Tongue (tissue), 2 donors: ENCODE data around the gene GNPNAT1. TPM values are rescaled to one million over a fixed set of nuclear protein-coding genes. Genes with fewer than 3 reads are reported as not detected.
"Not testable (repeated sequence)": the region's sequence is repeated elsewhere in the genome, so short reads cannot be mapped to it uniquely, and the experiment has no call there.

Experiments
- DNase-seq: peaks from one replicate; pipeline ENCODE4 v3.0.0-alpha.2; 2015
- total RNA-seq: library from RNA; depleted of rRNA; stranded (reverse); fragments of >200 nt; gene quantifications from one replicate; pipeline ENCODE4 v1.2.3, GENCODE V29; 2014

Gene GNPNAT1
- total RNA-seq, 1 donor from 2014 or later, result 12.1 TPM

DNA sequence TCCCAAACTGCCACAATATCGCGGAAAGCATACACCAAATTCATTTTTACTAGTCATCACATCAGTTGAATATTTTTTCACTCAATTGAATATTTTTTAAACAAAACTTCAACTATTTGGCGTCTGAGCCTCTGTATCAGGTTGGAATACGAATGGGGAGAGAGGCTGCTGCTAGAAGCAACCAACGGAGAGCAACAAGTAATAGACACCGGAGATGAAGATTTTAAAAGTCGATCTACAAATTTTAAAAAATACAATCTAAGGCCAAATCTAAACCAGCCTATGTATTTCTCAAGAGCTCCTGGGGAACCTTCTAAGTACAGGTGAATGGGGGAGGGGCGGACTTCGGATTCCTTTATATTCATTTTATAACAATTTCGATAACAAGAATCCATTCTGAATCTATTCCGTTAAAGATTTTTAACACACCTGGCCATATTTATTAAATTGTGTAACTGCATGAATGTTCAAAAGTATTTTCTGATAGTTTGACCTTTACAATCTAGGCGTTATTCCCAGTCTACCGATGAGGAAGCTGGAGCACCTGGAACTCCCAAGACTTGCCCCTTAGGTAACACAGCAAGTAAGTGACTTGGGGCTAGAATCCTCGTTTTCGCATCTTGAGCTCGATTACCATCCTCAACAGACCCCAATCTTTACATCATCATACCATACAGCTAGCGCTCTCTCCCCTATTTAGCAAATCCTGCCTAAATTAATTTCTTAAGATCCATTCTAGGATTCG, 1.2 kb downstream of the GNPNAT1 start:
- DNase-seq, result peak; percentile 10

DNA sequence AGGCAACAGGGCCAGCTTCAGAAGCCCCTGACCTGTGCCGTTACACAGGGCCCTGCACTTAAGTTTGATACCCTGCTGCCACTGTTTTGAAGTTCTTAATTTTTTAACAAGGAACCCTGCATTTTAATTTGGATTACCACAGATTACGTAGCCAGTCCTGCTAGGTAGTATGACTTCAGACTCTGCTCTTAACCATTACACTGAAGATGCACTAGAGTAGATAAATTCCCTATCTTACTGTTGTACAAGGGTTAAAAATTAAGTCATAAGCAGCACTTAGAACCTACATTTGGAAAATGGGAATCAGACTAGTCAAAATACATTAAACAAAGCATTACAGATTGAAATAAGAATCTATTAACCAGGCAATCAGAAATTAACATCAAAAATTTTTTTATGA, 2.3 kb downstream of the GNPNAT1 start:
- no peak for DNase-seq

DNA sequence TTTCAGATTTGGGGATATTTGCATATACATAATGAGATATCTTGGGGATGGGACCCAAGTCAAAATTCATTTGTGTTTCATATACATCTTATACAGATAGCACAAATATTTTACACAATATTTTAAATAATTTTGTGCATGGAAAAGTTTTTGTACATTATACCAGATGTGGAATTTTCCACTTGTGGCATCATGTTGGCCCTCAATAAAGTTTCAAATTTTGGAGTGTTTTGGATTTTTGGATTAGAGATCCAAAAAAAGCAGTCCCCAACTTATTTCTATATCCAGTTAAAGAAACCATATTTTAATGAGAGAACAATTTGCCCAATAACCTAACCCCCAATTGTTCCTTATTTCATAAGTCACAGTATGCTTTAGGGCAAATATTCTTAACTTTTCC, 4.5 kb downstream of the GNPNAT1 start:
- DNase-seq, result no peak

GRCh38 chr14:52783206-52783605, 8.2 kb downstream of the GNPNAT1 start:
- no peak for DNase-seq

GRCh38 chr14:52781629-52782028, 9.8 kb downstream of the GNPNAT1 start:
- no peak for DNase-seq

- no peak for DNase-seq
Measured at GRCh38 chr14:52780893-52781292, 10.5 kb downstream of the GNPNAT1 start.

GRCh38 chr14:52778702-52779101, 12.7 kb downstream of the GNPNAT1 start:
- no peak for DNase-seq

DNA sequence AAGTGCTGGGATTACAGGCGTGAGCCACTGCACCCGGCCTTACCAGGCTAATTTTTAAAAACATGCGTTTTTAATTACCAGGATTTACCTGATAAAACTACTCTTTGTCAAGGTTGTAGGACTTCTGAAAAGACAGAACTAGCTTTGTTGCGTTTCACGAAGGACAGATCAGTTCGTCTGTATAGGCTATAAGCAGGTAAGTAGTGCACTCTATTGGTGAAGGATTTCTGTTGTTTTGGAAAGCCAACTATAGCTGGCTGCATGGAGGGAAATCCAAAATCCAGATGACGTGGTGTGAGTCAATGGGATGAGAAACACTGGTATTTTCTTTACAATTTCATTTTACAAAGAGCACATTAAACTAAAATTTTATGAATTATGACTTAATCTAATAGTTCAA, 14.6 kb downstream of the GNPNAT1 start:
- no peak for DNase-seq

GRCh38 chr14:52769887-52770286, 21.5 kb downstream of the GNPNAT1 start:
- no peak for DNase-seq

DNA sequence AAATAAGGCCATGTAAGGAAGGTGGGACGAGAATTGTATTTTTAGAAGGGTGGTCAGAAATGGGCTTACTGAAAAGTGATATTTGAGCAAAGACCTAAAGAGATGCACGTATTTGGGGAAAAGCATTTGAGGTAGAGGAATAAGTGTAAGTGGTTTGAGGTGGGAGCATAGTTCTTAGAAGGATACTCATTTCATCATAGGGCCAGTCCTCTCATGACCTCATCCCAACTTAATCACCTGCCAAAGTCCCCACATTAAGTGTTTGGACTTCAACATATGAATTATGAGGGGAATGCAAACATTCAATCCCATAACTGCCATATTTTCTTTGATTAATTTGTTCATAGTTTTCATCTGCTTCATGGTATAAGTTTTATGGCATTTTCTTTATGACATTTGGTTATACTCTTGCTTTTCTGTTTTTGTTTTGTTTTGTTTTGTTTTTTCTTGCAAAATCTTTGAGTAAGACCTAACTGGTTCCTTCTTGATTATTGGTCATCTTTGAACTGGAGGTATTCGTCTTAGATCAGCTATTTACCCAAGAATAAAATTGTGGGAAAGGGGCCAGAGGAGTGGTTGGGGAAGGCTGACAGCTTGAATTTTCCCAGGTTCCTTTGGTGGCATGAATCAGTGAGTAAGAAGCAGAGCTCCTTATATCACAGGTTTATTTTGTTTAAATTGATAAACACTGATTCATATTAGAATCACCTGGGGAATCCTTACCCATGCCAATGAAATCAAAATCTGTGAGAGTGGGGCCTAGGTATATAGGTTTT, 24.2 kb downstream of the GNPNAT1 start:
- DNase-seq, result no peak

DNA sequence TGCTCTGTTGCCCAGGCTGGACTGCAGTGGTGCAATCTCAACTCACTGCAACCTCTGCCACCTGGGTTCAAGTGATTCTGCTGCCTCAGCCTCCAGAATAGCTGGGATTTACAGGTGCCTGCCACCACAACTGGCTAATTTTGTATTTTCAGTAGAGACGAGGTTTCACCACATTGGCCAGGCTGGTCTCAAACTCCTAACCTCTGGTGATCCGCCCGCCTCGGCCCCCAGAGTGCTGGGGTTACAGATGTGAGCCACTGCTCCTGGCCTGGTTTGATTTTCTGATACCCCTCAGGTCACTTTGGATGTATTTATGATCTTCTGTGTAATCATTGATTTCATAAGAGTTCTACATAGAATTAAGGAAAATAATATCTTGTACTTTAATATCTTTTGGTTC, 28.5 kb downstream of the GNPNAT1 start:
- DNase-seq, result not testable (repeated sequence)

GRCh38 chr14:52759145-52759544, 32.3 kb downstream of the GNPNAT1 start:
- DNase-seq, result no peak

DNA sequence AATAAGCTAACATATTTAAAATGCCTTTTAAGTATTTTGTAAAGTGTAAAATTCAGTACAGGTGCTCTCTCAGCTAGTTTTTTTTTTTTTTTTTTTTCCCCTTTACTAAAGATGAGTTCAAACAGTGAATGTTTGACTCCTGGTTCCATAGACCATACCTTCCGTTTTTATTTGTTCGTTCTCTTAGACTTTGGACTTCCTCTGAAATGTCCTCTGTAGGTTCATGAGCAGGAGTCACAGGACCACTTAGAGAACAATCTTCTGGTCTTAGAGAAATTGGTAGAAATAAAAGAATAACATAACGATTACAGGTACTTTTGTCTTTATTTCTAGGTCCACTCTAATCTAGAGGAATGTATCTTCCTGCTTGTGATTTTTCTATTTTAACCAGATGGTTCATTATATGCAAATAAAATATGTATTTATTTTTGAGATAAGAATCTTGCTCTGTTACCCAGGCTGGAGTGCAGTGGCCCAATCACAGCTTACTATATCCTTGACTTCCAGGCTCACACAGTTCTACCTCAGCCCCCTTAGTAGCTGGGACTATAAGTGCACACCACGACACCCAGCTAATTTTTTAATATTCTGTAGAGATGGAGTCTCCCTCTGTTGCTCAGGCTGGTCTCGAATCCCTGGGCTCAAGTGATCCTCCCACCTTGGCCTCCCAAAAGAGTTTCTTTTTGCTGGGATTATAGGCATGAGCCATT, 35.6 kb downstream of the GNPNAT1 start:
- no peak for DNase-seq

- DNase-seq, result no peak
Measured at GRCh38 chr14:52748647-52749292, 42.6 kb downstream of the GNPNAT1 start.

- DNase-seq, result no peak
Measured at GRCh38 chr14:52741865-52742264, 49.5 kb downstream of the GNPNAT1 start.

DNA sequence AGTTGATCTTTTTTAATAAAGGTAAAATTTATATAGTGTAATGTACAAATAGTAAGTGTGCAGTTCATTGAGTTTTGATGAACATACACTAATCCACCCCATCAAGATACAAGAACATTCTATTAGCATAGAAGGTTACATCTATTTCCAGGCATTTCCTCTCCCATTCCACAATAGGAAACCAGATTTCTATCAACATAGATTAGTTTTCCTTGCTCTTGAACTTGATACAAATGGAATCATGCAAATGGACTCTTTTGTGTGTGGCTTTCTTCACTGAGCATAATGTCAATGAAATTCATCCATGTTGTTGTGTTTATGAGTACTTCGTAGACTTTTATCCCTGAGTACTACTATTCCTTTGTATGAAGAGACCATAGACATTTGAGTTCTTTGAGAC, 50.7 kb downstream of the GNPNAT1 start:
- no peak for DNase-seq

- no peak for DNase-seq
Measured at GRCh38 chr14:52738409-52738808, 53.0 kb downstream of the GNPNAT1 start.

DNA sequence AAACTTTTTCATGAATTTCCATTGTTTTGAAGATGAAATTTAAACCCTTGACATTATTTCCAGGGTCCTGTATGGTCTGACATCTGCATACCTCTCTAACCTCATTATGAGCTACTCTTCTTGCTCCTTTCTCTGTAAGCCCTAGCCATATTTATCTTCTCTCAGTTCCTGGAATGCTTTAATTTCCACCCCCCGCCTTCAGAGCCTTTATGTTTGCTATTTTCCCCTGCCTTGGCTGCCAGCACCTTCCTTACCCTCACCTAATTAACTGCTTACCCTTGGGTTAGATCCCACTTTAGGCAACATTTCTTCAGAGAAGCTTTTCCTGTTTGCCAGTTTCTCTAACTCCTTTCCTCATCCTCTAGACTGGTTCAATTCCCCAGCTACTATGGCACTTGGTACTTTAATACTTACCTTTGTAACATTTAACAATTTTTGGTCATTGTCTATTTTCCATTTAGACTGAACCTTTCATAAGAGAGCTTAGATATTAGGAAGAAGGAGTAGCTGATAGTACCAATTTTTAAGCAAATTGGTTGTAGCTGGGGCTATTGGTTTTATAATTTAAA, 55.4 kb downstream of the GNPNAT1 start:
- DNase-seq, result no peak

DNA sequence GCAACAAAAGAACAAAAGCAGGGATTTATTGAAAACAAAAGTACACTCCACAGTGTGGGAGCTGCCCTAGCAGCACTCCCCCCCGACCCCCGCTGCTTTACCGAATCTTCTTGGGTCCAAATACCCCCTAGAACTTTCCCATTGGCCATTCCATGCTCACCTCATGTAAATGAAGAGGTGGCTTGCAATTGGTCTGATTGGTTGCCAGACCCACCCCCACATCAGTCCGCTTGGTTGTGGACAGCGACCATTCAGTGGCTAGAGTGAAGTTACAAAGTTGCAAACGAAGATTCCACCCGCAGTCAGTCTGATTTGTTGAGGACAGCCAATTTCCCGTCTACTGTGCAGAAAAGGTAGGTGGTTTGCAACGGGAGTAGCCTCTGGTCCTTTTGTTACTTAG, 57.6 kb downstream of the GNPNAT1 start:
- DNase-seq, result no peak

DNA sequence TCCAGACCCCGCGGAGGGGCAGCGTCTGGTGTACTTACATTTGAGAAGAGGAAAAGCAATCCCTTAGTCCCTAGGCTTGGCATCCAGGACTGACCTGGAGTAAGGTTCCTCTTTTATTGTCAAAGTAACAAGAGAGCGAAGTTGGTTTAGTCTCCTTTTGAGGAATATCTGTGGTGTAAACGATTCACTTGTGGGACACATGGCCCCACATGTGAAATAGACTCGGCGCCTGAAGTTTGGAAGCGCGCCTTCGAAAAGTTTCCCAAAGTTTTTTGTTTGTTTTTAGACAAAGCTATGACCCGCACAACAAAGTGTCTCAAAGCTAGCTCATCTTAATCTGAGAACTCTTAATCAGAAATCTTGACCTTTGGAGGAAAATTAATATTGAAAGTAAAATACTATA, 60.7 kb downstream of the GNPNAT1 start:
- no peak for DNase-seq

DNA sequence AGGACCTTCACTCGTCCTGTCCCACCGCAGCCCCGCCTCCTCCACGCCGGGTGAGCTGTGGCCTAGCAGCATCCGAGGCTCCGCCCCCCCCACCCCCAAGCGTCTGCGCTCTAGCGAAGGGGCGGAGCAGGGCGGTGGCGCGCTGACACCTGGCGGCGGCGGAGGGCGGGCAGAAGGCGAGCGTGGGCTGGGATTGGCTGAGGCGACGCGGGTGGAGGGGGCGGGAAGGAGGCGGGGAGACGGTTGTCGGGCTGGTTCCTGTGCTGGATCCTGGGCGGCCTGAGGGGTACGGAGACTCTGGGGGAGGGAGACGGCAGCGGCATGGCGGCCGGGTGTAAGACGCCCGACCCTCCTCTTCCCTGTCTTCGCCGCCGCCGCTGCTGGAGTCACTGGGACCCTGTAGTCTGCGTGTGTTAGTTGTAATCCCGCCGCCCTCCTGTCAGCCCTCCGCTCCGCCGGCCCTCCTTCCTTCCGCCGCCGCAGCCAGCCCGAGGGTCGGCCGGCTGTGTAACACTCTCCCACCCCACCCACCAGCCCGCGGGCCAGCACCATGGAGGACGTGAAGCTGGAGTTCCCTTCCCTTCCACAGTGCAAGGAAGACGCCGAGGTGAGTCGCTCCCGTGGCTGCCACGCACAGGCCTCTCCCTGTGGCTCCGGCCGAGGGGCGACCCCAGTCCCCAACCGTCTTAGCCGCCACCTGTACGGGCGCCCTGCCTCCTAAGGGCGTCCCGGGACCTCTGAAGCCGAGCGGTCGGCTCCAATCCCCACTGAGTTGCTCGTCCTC, 61.3 kb downstream of the GNPNAT1 start, which contains the start of gene STYX:
Gene STYX (plus strand): TSS at position 242 of the 784 bp plus-strand sequence. CDS start 309 bp downstream, at position 551.
- DNase-seq, result peak; percentile 99
